H1 (cell line): ENCODE data around the gene RAI14.

Experiments
- ASH2L ChIP-seq: fragments of 200-600, 300-600 bp; sonication (generic); IDR thresholded peaks from one replicate; pipeline ENCODE4 v1.7.1; 2017; ENCODE audit warnings: low read length
- EGR1 ChIP-seq: IDR thresholded peaks from 2 replicates; pipeline ENCODE4 v1.6.1; 2011; ENCODE audit warnings: low read depth, low read length, borderline replicate concordance
- EP300 ChIP-seq, 2 experiments: IDR thresholded peaks; 1 replicate in 1 of 2; 2 replicates in 1 of 2; pipeline ENCODE4 v1.6.1; 2011 to 2012; ENCODE audit warnings: low read depth in 2 of 2, low read length in 2 of 2, mild to moderate bottlenecking in 2 of 2, borderline replicate concordance in 1 of 2, inconsistent platforms in 1 of 2, moderate library complexity in 1 of 2
- EZH2 ChIP-seq: fragments of 200-600 bp; sonication (generic); IDR thresholded peaks from 2 replicates; pipeline ENCODE4 v1.7.1; 2012; ENCODE audit warnings: low read depth, mild to moderate bottlenecking, moderate library complexity, low read length, inconsistent platforms; ENCODE audit not compliant: severe bottlenecking
- JUN ChIP-seq: IDR thresholded peaks from 2 replicates; pipeline ENCODE4 v1.6.1; 2011; ENCODE audit warnings: low read depth, mild to moderate bottlenecking, improper control_type of control experiment, low read length
- JUND ChIP-seq: IDR thresholded peaks from 2 replicates; pipeline ENCODE4 v1.6.1; 2011; ENCODE audit warnings: mild to moderate bottlenecking, improper control_type of control experiment, low read length
- POLR2AphosphoS5 ChIP-seq: IDR thresholded peaks from 2 replicates; pipeline ENCODE4 v1.6.1; 2011; ENCODE audit warnings: low read depth, low read length
- SP2 ChIP-seq: IDR thresholded peaks from 2 replicates; pipeline ENCODE4 v1.6.1; 2012; ENCODE audit warnings: mild to moderate bottlenecking, low read length, inconsistent platforms
- SUZ12 ChIP-seq: fragments of 200-600 bp; sonication (generic); IDR thresholded peaks from 2 replicates; pipeline ENCODE4 v1.6.1; 2012; ENCODE audit warnings: mild to moderate bottlenecking, inconsistent platforms, low read length, moderate library complexity, mixed read lengths
- TCF12 ChIP-seq: IDR thresholded peaks from 2 replicates; pipeline ENCODE4 v1.6.1; 2011; ENCODE audit warnings: low read depth, mild to moderate bottlenecking, low read length
- TEAD4 ChIP-seq: IDR thresholded peaks from 2 replicates; pipeline ENCODE4 v1.6.1; 2012; ENCODE audit warnings: low read depth, low read length, inconsistent platforms, mixed read lengths
- ZNF274 ChIP-seq: IDR thresholded peaks from 2 replicates; pipeline ENCODE4 v1.7.0; 2012; ENCODE audit warnings: low read length, borderline replicate concordance; ENCODE audit errors: extremely low read depth
- TF ChIP-seq, protein P1 (sequence below), 3 experiments: IDR thresholded peaks; 1 replicate in 2 of 3; 2 replicates in 1 of 3; pipeline versions ENCODE4 v1.5.1 to v1.6.1; 2011; ENCODE audit warnings: low read length in 3 of 3, mild to moderate bottlenecking in 3 of 3, inconsistent platforms in 2 of 3, low read depth in 1 of 3, moderate library complexity in 1 of 3; ENCODE audit not compliant: insufficient read depth in 1 of 3; ENCODE audit errors: control extremely low read depth in 1 of 3

DNA sequence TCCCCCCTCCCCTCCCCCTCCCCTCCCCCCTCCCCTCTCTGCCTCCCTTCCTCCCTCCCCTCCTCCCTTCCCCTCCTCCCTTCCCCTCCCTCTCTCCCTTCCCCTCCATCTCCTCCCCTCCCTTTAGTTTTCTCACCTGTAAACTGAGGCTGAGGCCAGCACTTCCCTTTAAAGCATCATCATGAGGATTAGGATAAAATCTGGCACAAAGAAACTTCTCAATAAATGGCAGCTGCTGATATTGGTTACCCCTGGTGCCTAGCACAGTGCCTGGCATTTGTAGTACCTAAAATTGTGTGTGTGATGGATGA lies 41.9 kb downstream of the RAI14 start:
- TF ChIP-seq JUND (no peak), EZH2 (no peak), JUN (no peak), SP2 (no peak), TCF12 (no peak), POLR2AphosphoS5 (no peak), SUZ12 (no peak), ZNF274 (no peak), TEAD4 (no peak), EP300 (IDR thresholded peaks at IDR 0.05; ENCODE audit: borderline replicate concordance in 1 of 2, low read depth in 2 of 2, low read length in 2 of 2) (no peak), EGR1 (no peak), ASH2L (no peak)
- TF ChIP-seq, protein P1, sequence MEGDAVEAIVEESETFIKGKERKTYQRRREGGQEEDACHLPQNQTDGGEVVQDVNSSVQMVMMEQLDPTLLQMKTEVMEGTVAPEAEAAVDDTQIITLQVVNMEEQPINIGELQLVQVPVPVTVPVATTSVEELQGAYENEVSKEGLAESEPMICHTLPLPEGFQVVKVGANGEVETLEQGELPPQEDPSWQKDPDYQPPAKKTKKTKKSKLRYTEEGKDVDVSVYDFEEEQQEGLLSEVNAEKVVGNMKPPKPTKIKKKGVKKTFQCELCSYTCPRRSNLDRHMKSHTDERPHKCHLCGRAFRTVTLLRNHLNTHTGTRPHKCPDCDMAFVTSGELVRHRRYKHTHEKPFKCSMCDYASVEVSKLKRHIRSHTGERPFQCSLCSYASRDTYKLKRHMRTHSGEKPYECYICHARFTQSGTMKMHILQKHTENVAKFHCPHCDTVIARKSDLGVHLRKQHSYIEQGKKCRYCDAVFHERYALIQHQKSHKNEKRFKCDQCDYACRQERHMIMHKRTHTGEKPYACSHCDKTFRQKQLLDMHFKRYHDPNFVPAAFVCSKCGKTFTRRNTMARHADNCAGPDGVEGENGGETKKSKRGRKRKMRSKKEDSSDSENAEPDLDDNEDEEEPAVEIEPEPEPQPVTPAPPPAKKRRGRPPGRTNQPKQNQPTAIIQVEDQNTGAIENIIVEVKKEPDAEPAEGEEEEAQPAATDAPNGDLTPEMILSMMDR (IDR thresholded peaks at IDR 0.05; ENCODE audit: control extremely low read depth in 1 of 3, insufficient read depth in 1 of 3, low read depth in 1 of 3, low read length in 3 of 3): no peak
